HG02763 (cell line): ENCODE results near the gene UGT1A5.

ENCODE experiments used
- ATAC-seq: cut with Tn5 transposase; IDR thresholded peaks from one replicate; pipeline ENCODE4 v1.9.1; 2021; ENCODE audit warnings: mild to moderate bottlenecking, moderate library complexity; ENCODE audit not compliant: unreplicated experiment

Gene UGT1A5

DNA sequence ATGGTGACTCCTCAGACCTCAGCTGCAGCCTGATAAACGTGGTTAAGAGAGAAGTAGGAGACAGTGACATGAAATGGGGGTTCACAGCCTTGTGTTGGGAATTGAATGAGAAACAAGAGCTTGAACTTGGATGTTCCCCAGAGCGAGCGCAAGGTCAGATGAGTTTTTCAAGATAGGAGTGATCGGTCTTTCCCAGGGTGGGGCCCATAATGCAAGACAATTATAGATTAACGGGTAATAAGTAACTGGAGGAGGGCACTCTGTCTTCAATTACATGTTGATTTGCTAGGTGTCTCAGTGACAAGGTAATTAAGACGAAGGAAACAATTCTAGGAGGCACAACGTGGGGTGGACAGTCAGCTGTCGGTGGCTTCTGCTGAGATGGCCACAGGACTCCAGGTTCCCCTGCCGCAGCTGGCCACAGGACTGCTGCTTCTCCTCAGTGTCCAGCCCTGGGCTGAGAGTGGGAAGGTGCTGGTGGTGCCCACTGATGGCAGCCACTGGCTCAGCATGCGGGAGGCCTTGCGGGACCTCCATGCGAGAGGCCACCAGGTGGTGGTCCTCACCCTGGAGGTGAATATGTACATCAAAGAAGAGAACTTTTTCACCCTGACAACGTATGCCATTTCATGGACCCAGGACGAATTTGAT lies at the start of gene UGT1A5:
TSS of gene UGT1A5 (plus strand) at position 297 of the 651 bp plus-strand sequence. CDS start at position 382, 85 bp downstream.
- ATAC-seq, result no peak

DNA sequence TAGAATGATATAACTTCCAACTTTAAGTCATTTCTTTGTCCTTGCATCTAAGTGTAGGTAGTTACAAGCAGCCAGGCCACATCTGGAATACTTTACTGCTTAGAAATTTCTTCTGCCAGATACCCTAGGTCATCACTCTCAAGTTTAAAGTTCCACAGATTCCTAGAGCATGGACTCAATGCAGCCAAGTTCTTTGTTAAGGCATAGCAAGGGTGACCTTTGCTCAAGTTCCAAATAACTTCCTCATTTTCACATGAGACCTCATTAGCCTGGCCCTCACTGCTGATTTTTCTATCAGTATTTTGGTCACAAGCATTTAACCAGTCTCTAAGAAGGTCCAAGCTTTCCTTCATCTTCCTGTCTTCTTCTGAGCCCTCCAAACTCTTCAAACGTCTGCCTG lies 48.8 kb upstream of the UGT1A5 start:
- ATAC-seq, result no peak

GRCh38 chr2:233668605-233669260 lies 44.0 kb upstream of the UGT1A5 start:
- ATAC-seq, result no peak

DNA sequence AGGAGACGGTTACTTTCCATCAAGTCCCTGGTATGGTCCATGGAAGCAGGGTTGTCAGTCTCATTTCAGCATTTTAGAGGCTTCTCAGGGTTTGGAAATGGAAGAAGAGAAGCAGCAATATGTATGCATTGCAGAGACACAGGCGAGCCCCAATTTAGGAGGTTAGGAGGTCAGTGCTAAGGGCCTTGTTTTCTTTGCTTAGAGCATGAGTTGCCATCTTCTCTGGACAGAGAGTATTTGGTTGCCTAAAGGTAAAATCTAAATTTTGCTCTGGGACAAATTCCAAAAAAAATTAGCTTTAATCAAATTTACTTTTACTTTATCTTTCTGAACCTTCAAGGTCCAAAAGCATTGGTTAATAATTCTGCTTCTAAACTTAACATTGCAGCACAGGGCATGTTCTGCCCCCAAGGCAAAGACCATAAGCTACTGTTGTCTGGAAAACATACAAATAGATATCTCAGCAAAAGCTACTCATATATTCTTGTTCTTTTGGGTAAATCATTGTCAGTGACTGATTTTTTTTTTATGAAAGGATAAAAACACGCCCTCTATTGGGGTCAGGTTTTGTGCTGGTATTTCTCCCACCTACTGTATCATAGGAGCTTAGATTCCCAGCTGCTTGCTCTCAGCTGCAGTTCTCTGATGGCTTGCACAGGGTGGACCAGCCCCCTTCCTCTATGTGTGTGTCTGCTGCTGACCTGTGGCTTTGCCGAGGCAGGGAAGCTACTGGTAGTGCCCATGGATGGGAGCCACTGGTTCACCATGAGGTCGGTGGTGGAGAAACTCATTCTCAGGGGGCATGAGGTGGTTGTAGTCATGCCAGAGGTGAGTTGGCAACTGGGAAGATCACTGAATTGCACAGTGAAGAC lies 41.2 kb upstream of the UGT1A5 start, which contains the start of gene UGT1A9:
TSS of gene UGT1A9 (plus strand) at position 609 of the 872 bp plus-strand sequence. CDS start at position 646, 37 bp downstream.
- ATAC-seq, result no peak

- no peak for ATAC-seq
These were observed 39.8 kb upstream of the UGT1A5 start for GRCh38 chr2:233672886-233673285.

- no peak for ATAC-seq
These were observed 38.8 kb upstream of the UGT1A5 start for GRCh38 chr2:233673896-233674295.

- no peak for ATAC-seq
These were observed 38.4 kb upstream of the UGT1A5 start for GRCh38 chr2:233674314-233674713.

GRCh38 chr2:233674995-233675394 lies 37.7 kb upstream of the UGT1A5 start:
- ATAC-seq, result no peak

- no peak for ATAC-seq
These were observed 36.7 kb upstream of the UGT1A5 start for GRCh38 chr2:233676046-233676445.

GRCh38 chr2:233679196-233679595 lies 33.5 kb upstream of the UGT1A5 start:
- ATAC-seq, result no peak

DNA sequence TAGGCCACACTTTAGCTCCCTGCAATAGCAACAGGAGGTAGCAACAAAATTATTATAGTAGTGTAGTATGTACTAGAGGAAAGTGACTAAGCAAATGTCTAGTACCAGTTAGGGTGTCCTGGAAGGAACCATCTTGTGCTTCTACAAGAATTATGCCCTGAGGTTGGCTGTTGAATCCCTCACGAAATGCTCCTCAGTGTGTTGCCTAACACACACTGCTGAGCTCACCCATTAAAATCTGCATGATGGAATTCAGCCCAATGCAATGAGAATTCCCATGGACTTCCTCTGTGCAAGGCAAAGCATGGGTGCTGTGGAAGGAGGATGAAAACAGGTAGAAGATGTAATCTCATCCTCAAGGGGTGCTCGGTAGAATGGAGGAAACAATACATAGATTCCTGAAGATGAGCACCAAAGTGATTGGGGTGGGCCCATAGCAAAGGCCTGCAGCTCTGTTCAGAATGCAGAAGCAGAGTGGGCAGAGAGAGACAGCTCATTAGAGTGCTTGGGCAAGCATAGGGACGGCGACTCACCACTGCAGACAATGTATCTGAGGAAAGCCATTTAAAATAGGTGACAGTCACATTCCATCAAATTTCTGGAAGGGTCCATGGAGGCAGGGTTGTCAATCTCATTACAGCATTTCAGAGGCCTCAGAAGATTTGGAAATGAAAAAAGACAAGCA lies 32.2 kb upstream of the UGT1A5 start:
- ATAC-seq, result no peak

GRCh38 chr2:233681521-233682099 lies 31.1 kb upstream of the UGT1A5 start, which contains the start of gene UGT1A7:
TSS of gene UGT1A7 (plus strand) at chr2:233681901. CDS start at chr2:233681938, 37 bp downstream.
- ATAC-seq, result no peak

- ATAC-seq, result no peak
These were observed 28.1 kb upstream of the UGT1A5 start for GRCh38 chr2:233684640-233685039.

DNA sequence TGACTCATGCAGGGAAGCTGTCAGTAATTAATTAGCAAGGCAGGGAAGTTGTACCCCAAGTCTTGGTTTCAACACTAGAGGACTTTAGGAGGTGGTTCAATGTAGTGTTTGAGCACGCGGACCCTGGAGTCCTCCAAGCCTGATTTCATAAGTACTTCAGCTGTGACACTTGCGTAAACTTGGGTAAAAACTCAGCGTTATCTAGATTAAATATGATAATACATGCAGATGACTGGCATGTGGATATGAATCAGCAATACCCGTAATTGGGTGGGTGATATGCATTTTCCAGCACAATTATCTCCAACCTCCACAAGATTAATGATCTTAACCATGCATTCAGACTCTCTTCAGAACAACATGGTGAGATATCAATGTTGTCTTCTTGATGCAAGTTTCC lies 25.8 kb upstream of the UGT1A5 start:
- ATAC-seq, result no peak

DNA sequence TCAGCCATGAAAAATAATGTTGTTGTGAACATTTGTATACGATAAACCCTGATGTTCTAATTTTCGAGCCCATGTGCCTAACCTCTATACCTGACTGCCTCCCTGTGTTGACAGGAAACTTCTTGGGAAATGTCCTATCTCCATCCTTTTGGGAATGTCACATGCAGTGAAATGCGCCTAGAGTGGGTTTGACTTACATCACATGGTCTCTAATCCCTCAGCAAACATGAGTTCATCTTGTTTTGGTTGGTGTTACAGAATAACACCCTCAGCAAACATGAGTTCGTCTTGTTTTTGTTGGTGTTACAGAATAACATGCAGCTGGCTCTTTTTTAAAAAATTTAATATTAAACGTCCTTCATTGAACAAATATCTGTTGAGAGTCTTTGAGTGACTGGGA lies 24.4 kb upstream of the UGT1A5 start:
- ATAC-seq, result no peak

GRCh38 chr2:233689031-233689430 lies 23.7 kb upstream of the UGT1A5 start:
- no peak for ATAC-seq

GRCh38 chr2:233689501-233689900 lies 23.2 kb upstream of the UGT1A5 start:
- no peak for ATAC-seq

DNA sequence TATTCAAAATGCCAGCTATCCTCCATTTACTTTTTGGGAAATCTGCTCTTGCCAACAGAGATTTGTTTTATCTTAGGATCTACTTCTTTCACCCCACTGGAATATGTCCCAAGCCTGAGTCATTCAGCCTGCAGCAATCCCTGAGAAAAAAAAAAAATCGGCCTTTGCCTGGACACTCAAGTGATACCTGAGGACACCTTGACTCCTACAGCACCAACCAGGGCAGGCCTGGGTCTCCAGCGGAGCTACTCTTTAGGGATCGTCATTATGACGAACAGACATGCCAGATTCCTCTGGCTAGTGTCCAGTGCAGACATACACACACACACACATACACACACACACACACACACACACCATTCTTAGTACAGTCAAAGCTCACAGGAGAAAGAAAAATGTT lies 22.3 kb upstream of the UGT1A5 start:
- no peak for ATAC-seq

GRCh38 chr2:233691443-233692433 lies 21.0 kb upstream of the UGT1A5 start:
- ATAC-seq, result no peak
